Transverse colon (tissue), 4 donors: Measurements from ENCODE around the gene DQX1.

Source experiments
- EP300 ChIP-seq: sonication (generic); formaldehyde crosslinking; IDR thresholded peaks from one replicate; pipeline ENCODE4 v1.6.1; 2017; ENCODE audit warnings: antibody characterized with exemption, low read depth
- POLR2A ChIP-seq: fragments of 450-650 bp; IDR thresholded peaks from one replicate; pipeline ENCODE4 v1.6.1; 2016; ENCODE audit warnings: antibody characterized with exemption, mild to moderate bottlenecking, moderate library complexity
- POLR2AphosphoS5 ChIP-seq, 3 donors: sonication (generic); formaldehyde crosslinking; IDR thresholded peaks; one replicate each; pipeline ENCODE4 v1.6.1; 2016; ENCODE audit warnings: antibody characterized with exemption in 3 of 3
- TF ChIP-seq, protein P1 (sequence below), 5 experiments: fragments of 200-600 bp in 3 of 5; fragments of 450-650 bp in 2 of 5; sonication (generic) in 3 of 5; IDR thresholded peaks; 1 replicate in 2 of 5; 2 replicates in 3 of 5; pipeline ENCODE4 v1.5.1; 2016 to 2017; ENCODE audit warnings: antibody characterized with exemption in 5 of 5, inconsistent platforms in 3 of 5, mild to moderate bottlenecking in 2 of 5, moderate library complexity in 1 of 5

DNA sequence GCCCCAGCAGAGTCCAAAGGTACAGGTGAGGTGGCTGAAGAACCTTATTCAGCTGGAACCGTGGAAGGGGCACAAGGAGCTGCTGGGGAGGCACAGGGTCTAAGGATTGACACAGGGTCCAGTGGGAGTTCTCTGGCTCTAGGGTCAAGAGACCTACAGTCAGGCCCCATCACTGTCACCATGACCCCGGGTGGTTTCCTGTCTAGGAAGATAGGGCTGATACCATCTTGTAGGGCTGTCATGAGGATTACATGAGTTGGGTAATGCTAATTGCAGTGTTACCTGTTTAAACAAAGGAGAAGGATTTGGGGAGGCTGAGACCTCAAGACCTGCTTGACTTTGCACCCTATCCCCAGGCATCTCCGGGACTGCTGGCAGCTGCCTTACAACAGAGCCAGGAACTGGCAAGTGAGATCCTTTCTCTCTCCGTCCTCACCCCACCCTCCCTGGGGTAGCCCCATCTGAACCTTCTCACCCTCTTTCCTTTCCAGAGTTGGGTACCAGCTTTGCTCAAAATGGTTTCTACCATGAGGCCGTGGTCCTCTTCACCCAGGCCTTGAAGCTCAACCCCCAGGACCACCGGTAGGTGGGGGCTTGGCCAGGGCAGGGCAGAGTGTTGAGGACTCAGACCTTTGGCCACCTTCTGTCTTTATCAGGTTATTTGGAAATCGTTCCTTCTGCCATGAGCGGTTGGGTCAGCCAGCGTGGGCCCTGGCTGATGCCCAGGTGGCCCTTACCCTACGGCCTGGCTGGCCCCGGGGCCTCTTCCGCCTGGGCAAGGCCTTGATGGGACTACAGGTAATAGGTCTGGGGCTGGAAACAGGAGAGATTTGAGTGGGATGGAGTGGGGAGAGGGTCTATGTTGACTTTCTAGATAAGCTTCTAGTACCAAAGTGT, 34.1 kb downstream of the DQX1 start:
- TF ChIP-seq, protein P1, sequence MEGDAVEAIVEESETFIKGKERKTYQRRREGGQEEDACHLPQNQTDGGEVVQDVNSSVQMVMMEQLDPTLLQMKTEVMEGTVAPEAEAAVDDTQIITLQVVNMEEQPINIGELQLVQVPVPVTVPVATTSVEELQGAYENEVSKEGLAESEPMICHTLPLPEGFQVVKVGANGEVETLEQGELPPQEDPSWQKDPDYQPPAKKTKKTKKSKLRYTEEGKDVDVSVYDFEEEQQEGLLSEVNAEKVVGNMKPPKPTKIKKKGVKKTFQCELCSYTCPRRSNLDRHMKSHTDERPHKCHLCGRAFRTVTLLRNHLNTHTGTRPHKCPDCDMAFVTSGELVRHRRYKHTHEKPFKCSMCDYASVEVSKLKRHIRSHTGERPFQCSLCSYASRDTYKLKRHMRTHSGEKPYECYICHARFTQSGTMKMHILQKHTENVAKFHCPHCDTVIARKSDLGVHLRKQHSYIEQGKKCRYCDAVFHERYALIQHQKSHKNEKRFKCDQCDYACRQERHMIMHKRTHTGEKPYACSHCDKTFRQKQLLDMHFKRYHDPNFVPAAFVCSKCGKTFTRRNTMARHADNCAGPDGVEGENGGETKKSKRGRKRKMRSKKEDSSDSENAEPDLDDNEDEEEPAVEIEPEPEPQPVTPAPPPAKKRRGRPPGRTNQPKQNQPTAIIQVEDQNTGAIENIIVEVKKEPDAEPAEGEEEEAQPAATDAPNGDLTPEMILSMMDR (IDR thresholded peaks at IDR 0.05), result no peak
- TF ChIP-seq POLR2AphosphoS5 (IDR thresholded peaks at IDR 0.05) (no peak), EP300 (no peak), POLR2A (no peak)
